ENCODE results near the gene KCNMA1. TPM values are rescaled to one million over a fixed set of nuclear protein-coding genes. Genes with fewer than 3 reads are reported as not detected.

The KCNMA1 gene
- total and polyA plus RNA-seq, 9 of the 15 experiments (the other 6 are each of a cell fraction or from before 2014, with no cell fraction given), result 0.01 to 0.95 (median 0.15) TPM; not detected in 4

GRCh38 chr10:77109351-77109994 lies 528.1 kb downstream of the KCNMA1 start:
- ChIA-PET POLR2A (interaction anchor here (0.8 to 1.1 kb wide), 2 partner anchors 19 to 33 kb away, joined by 4 read pairs; no protein-coding TSS in a partner anchor), CTCF (ENCODE audit: low intra/inter-chr PET ratio) (no interaction called here)
- H3K36me3 ChIP-seq (ENCODE audit: control insufficient read depth, insufficient read depth, low read length), result no peaks in the 10 kb centered on the region
- H3K4me1 ChIP-seq (replicated peaks in 1 of 2; ENCODE audit: control insufficient read depth in 2 of 2, insufficient read depth in 2 of 2, low read length in 2 of 2), result no peaks in the 10 kb centered on the region
- 0 out of 2 replicates have a peak, but pooled peaks cover 3% of the 10 kb centered on the region for H4K20me1 ChIP-seq (replicated peaks; ENCODE audit: control insufficient read depth, insufficient read depth, low read length)
- DNase-seq (ENCODE audit: extremely low read depth in 1 of 4, low spot score in 3 of 4), result no peak
- TF ChIP-seq SMAD1 (IDR thresholded peaks at IDR 0.05; ENCODE audit: low read depth, low read length, partially characterized antibody) (no peak), EP400 (IDR thresholded peaks at IDR 0.05) (no peak), PCBP2 (IDR thresholded peaks at IDR 0.05; ENCODE audit: low read depth, low read length, poor library complexity, severe bottlenecking) (no peak), NFYB (IDR thresholded peaks at IDR 0.05; ENCODE audit: extremely low read depth, insufficient read length) (no peak), FUS (optimal IDR thresholded peaks at IDR 0.05; ENCODE audit: low read depth, low read length) (no peak), TAF1 (IDR thresholded peaks at IDR 0.05; ENCODE audit: control insufficient read depth, extremely low read depth, insufficient read depth, low read length, severe bottlenecking) (no peak), ELK1 (CRISPR knock-in tag; IDR thresholded peaks at IDR 0.05) (no peak), CLOCK (CRISPR knock-in tag; IDR thresholded peaks at IDR 0.05; ENCODE audit: borderline replicate concordance) (no peak), SNRNP70 (optimal IDR thresholded peaks at IDR 0.05; ENCODE audit: low read depth, low read length) (no peak), ZC3H8 (IDR thresholded peaks at IDR 0.05) (no peak), SPI1 (IDR thresholded peaks at IDR 0.05; ENCODE audit: borderline replicate concordance, low read depth, low read length) (no peak), ZBTB49 (CRISPR knock-in tag; IDR thresholded peaks at IDR 0.05; ENCODE audit: borderline replicate concordance) (no peak)
- H3K4me2 ChIP-seq (ENCODE audit: insufficient read depth, low read length), result no peak overlapping the region
- BruUV-seq (replicated peaks), result no TSS peak
- no peak overlapping the region for H2AFZ ChIP-seq (ENCODE audit: low read depth, low read length)
- no peak overlapping the region for H3K4me3 ChIP-seq
- ATAC-seq, result no peak
- H3K27ac ChIP-seq (ENCODE audit: extremely low read depth, low read depth, low read length), result no peak overlapping the region
- no peaks in the 10 kb centered on the region for H3K79me2 ChIP-seq (ENCODE audit: control insufficient read depth, insufficient read depth, low read length)
- no peak overlapping the region for H3K9ac ChIP-seq (ENCODE audit: insufficient read depth in 1 of 2, low read depth in 2 of 2, low read length in 2 of 2)
- H3K27me3 ChIP-seq (ENCODE audit: control insufficient read depth in 2 of 2, insufficient read depth in 2 of 2, low read length in 2 of 2), result peaks cover 0 to 19% of the 10 kb centered on the region in 2 experiments; a peak in 2 of 5 replicates
- in situ Hi-C loops (cut with MboI) (no loop called here), intact Hi-C loops (cut with micrococcal nuclease) (no loop called here)
- WGBS (ENCODE audit: insufficient coverage, low coverage, missing lambda C conversion rate), result 0% methylated on average over 9 of the region's 9 CpGs
- no peaks in the 10 kb centered on the region for H3K9me1 ChIP-seq (ENCODE audit: control insufficient read depth, insufficient read depth, low read length)
- no peak for FAIRE-seq
- H3K9me3 ChIP-seq (replicated peaks; ENCODE audit: control insufficient read depth, insufficient read depth, low read depth, low read length), result no peaks in the 10 kb centered on the region
